ENCODE measurements around the gene PLEKHH1.

The PLEKHH1 gene

DNA sequence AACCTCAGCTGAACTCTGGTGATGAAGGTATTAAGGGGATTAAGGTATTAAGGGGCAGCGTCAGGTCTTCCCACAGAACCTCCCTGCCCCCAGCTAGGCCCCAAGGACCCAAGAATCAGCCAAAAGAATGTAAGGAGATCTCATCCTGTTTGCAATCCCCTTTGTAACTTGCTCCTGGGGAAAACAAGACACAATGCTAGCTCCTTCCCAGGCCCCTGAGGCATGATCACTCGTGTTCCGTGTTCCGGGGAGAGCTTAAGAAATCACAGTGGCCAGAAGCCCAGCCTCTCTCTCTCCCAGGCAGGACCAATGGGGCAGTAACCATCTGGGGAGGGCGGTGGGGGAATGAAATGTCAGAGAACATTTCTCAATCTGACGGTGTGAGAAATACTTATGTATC is 33.8 kb downstream of the PLEKHH1 start:
- POLR2A ChIA-PET = interaction anchor here (0.6 kb wide), 1 partner anchor 133 kb away, joined by 5 read pairs; no protein-coding TSS in a partner anchor
- H3K9me3 ChIP-seq (ENCODE audit: control insufficient read depth, insufficient read depth, low read depth, low read length) = no peaks in the 10 kb centered on the region
- H3K4me3 ChIP-seq (ENCODE audit: low read depth, low read length) = no peak overlapping the region
- peaks cover 0 to 13% of the 10 kb centered on the region in 2 experiments; a peak in 2 of 3 replicates for H3K36me3 ChIP-seq (ENCODE audit: control insufficient read depth in 2 of 2, insufficient read depth in 1 of 2, low read length in 2 of 2)
- no peak for TF ChIP-seq HOXC10 (CRISPR knock-in tag; IDR thresholded peaks at IDR 0.05)
- TF ChIP-seq SETDB1 (IDR thresholded peaks at IDR 0.05; ENCODE audit: insufficient read length, low read length) = no peak
- TF ChIP-seq ZNF211 (tag by site-specific recombination; IDR thresholded peaks at IDR 0.05; ENCODE audit: low read depth) = no peak
- TF ChIP-seq MZF1 (tag by site-specific recombination; IDR thresholded peaks at IDR 0.05; ENCODE audit: borderline replicate concordance) = no peak
- TF ChIP-seq HOXA7 (CRISPR knock-in tag; IDR thresholded peaks at IDR 0.05; ENCODE audit: borderline replicate concordance) = no peak
- TF ChIP-seq ZNF146 (tag by site-specific recombination; IDR thresholded peaks at IDR 0.05) = no peak
- no peak for TF ChIP-seq ZNF148 (tag by site-specific recombination; IDR thresholded peaks at IDR 0.05; ENCODE audit: borderline replicate concordance)
- TF ChIP-seq ZNF776 (tag by site-specific recombination; IDR thresholded peaks at IDR 0.05; ENCODE audit: borderline replicate concordance) = no peak
- TF ChIP-seq, protein P1, sequence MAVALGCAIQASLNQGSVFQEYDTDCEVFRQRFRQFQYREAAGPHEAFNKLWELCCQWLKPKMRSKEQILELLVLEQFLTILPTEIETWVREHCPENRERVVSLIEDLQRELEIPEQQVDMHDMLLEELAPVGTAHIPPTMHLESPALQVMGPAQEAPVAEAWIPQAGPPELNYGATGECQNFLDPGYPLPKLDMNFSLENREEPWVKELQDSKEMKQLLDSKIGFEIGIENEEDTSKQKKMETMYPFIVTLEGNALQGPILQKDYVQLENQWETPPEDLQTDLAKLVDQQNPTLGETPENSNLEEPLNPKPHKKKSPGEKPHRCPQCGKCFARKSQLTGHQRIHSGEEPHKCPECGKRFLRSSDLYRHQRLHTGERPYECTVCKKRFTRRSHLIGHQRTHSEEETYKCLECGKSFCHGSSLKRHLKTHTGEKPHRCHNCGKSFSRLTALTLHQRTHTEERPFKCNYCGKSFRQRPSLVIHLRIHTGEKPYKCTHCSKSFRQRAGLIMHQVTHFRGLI (tag by site-specific recombination; IDR thresholded peaks at IDR 0.05) = no peak
- TF ChIP-seq EGR2 (tag by site-specific recombination; IDR thresholded peaks at IDR 0.05; ENCODE audit: low read depth) = no peak
- TF ChIP-seq ZNF175 (tag by site-specific recombination; IDR thresholded peaks at IDR 0.05) = no peak
- no peak for TF ChIP-seq ZNF571 (tag by site-specific recombination; IDR thresholded peaks at IDR 0.05)
- TF ChIP-seq, protein P2, sequence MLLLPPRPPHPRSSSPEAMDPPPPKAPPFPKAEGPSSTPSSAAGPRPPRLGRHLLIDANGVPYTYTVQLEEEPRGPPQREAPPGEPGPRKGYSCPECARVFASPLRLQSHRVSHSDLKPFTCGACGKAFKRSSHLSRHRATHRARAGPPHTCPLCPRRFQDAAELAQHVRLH (tag by site-specific recombination; IDR thresholded peaks at IDR 0.05) = no peak
- TF ChIP-seq SCRT1 (tag by site-specific recombination; IDR thresholded peaks at IDR 0.05; ENCODE audit: borderline replicate concordance) = no peak
- no peak for TF ChIP-seq ZNF23 (tag by site-specific recombination; IDR thresholded peaks at IDR 0.05; ENCODE audit: borderline replicate concordance)
- CTCF ChIA-PET = interaction anchor here (1.0 to 9.4 kb wide), 5 partner anchors 10 to 139 kb away, joined by 3 to 97 read pairs (median 6); no protein-coding TSS in a partner anchor
- no peak overlapping the region for H3K27ac ChIP-seq (ENCODE audit: extremely low read depth, low read depth, low read length)
- no peaks in the 10 kb centered on the region for H3K4me1 ChIP-seq (ENCODE audit: control insufficient read depth, insufficient read depth, low read length)

- CTCF ChIA-PET = interaction anchor here (1.1 to 9.4 kb wide), 4 partner anchors 41 to 139 kb away, joined by 3 to 143 read pairs (median 60); no protein-coding TSS in a partner anchor
- Histone ChIP-seq H3K4me3 (ENCODE audit: low read depth, low read length) (no peak overlapping the region), H3K4me1 (ENCODE audit: control insufficient read depth, insufficient read depth, low read length) (no peaks in the 10 kb centered on the region), H3K9me3 (ENCODE audit: control insufficient read depth, insufficient read depth, low read depth, low read length) (no peaks in the 10 kb centered on the region), H3K27ac (ENCODE audit: extremely low read depth, low read depth, low read length) (no peak overlapping the region), H3K36me3 (ENCODE audit: control insufficient read depth in 2 of 2, insufficient read depth in 1 of 2, low read length in 2 of 2) (peaks cover 0 to 6% of the 10 kb centered on the region in 2 experiments; a peak in 2 of 3 replicates)
- POLR2A ChIA-PET = no interaction called here
- TF ChIP-seq GLI2 (tag by site-specific recombination; IDR thresholded peaks at IDR 0.05; ENCODE audit: borderline replicate concordance, low read depth) (no peak), ZIC2 (tag by site-specific recombination; IDR thresholded peaks at IDR 0.05) (peak; percentile 70)
Measured at GRCh38 chr14:67567654-67568053, 34.6 kb downstream of the PLEKHH1 start.
